HUES48 (cell line): ENCODE measurements around the gene R3HDM4.

ENCODE experiments used
- H3K27ac ChIP-seq: one replicate; pipeline ENCODE4 v1.7.0; 2013; ENCODE audit warnings: low read depth, low read length, inconsistent platforms
- H3K27me3 ChIP-seq: 2 replicates; pipeline ENCODE4 v1.6.1; 2013; ENCODE audit warnings: mild to moderate bottlenecking, low read length; ENCODE audit not compliant: control insufficient read depth, insufficient read depth
- H3K36me3 ChIP-seq: 2 replicates; pipeline ENCODE4 v1.6.1; 2013; ENCODE audit warnings: low read length; ENCODE audit not compliant: control insufficient read depth, insufficient read depth
- H3K4me1 ChIP-seq: 2 replicates; pipeline ENCODE4 v1.6.1; 2013; ENCODE audit warnings: mild to moderate bottlenecking, low read length; ENCODE audit not compliant: control insufficient read depth, insufficient read depth
- H3K4me3 ChIP-seq: 2 replicates; pipeline ENCODE4 v1.5.1; 2013; ENCODE audit warnings: mild to moderate bottlenecking, low read depth, low read length
- H3K9ac ChIP-seq: 2 replicates; pipeline ENCODE4 v1.6.1; 2013; ENCODE audit warnings: mild to moderate bottlenecking, low read depth, low read length, moderate library complexity
- H3K9me3 ChIP-seq: 2 replicates; pipeline ENCODE4 v1.6.1; 2013; ENCODE audit warnings: low read length; ENCODE audit not compliant: control insufficient read depth, insufficient read depth

Gene R3HDM4

DNA sequence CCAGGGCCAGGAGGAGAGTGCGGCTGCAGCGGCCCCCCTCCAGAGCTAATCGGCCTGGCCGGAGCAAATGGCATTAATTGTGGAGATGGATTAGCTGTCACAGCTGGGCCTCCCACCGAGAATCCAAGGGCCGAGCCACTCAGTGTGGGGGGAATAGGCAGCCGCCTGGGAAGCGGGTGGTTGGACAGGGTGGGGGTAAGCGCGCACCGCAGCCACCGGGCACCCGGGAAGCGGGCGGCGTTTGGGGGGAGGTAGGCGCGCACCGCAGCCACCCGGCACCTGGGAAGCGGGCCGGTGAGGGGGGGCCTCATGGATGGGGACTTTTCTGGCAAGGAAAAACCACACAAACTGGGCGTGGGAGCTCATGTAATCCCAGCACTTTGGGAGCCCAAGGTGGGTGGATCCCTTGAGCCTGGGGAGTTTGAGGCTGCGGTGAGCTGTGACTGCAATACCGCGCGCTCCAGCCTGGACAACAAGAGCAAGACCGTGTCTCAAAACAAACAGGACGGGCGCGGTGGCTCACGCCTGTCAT, 9.7 kb downstream of the R3HDM4 start:
- Histone ChIP-seq H3K9me3 (no peaks in the 10 kb centered on the region), H3K9ac (no peak overlapping the region), H3K27me3 (no peaks in the 10 kb centered on the region), H3K4me3 (no peak overlapping the region), H3K4me1 (no peaks in the 10 kb centered on the region), H3K36me3 (peaks cover 7% of the 10 kb centered on the region; the same call in 1 of the 2 replicates), H3K27ac (no peak overlapping the region)

DNA sequence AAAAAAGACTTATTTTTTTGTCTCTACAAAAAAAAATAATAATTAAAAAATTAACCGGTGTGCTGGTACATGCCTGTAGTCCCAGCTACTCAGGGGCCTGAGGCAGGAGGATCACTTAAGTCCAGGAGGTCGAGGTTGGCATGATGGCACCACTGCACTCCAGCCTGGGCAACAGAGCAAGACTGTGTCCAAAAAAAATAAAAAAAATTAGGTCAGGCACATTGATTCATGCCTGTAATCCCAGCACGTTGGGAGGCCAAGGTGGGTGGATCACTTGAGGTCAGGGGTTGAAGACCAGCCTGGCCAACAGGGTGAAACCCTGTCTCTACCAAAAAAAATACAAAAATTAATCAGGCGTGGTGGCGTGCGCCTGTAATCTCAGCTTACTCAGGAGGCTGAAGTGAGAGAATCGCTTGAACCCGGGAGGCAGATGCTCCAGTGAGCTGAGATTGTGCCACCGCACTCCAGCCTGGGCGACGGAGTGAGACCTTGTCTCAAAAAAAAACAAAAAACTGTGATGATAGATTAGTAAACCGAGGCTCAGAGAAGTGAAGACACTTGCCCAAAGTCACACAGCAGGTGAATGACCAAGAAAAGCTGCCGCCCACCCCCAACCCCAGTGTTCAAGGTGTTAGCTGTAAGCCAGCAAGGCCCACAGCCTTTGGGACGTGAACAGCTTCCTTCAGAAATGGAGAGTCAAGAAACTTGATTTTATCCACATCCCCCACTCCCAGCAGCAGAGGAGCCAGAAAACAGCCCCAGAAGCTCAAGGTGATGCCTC, 10.4 kb downstream of the R3HDM4 start:
- no peak overlapping the region for H3K9ac ChIP-seq
- no peak overlapping the region for H3K27ac ChIP-seq
- H3K9me3 ChIP-seq: no peaks in the 10 kb centered on the region
- no peaks in the 10 kb centered on the region for H3K4me1 ChIP-seq
- no peak overlapping the region for H3K4me3 ChIP-seq
- H3K36me3 ChIP-seq: peaks cover 7% of the 10 kb centered on the region; the same call in 1 of the 2 replicates
- H3K27me3 ChIP-seq: no peaks in the 10 kb centered on the region

DNA sequence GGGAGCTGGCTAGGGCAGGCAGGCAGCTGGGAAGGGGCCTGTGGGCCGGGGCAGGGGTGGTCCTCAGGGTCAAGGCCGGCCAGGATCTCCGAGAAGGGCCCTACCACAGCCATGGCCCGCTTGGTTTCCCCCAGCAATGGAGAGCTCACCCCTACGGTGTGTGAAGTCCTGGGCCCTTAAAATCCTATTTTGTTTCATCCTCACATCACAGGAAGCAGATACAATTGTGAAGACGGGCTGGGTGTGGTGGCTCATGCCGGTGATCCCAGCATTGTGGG, 11.0 kb downstream of the R3HDM4 start:
- Histone ChIP-seq H3K27me3 (no peaks in the 10 kb centered on the region), H3K9me3 (no peaks in the 10 kb centered on the region), H3K9ac (no peak overlapping the region), H3K4me3 (no peak overlapping the region), H3K4me1 (no peaks in the 10 kb centered on the region), H3K36me3 (peaks cover 8% of the 10 kb centered on the region; the same call in 1 of the 2 replicates), H3K27ac (no peak overlapping the region)

DNA sequence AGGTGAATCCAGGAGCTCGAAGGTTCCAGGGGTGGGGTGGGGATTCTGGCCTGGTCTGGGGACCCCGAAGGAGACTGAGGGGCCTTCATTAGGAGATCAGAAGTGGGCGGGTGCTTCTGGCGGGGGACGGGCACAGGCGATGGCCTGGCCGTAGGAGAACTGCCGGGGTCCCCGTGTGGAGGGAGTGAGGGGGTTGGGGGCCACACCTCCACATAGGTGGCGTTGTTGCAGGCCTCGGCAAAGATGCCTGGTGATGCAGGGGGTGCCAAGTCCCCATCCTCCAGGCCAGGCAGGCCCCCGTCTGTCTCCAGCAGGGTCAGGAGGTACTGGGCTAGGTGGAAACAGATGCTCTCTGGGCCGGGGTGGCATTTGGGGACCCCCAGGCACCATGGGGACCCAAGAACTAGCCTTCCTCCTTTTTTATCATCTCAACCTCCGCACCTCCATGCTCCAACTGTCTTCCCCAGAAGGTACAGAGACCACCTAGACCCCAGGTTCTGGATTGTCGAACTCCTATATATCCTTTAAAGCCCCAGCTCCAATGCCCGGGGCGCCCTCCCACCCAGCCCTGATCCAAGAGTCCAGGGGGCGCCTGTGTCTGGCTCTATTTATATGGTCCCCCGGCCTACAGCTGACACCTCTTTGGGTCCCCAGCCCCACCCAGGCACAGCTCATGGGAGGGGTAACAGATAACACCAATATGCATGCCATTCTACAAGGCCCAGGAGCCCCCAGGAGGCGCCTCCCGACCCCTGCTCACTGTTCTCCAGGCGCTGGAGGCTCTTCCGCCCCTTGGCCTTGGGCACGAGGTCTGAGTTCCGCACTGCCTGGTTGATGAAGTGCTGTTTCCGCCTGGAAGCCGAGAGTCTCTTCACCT, 11.6 kb downstream of the R3HDM4 start:
- Histone ChIP-seq H3K4me1 (no peaks in the 10 kb centered on the region), H3K36me3 (peaks cover 13% of the 10 kb centered on the region; the same call in 1 of the 2 replicates), H3K27ac (no peak overlapping the region), H3K27me3 (no peaks in the 10 kb centered on the region), H3K9me3 (no peaks in the 10 kb centered on the region), H3K9ac (no peak overlapping the region), H3K4me3 (no peak overlapping the region)

DNA sequence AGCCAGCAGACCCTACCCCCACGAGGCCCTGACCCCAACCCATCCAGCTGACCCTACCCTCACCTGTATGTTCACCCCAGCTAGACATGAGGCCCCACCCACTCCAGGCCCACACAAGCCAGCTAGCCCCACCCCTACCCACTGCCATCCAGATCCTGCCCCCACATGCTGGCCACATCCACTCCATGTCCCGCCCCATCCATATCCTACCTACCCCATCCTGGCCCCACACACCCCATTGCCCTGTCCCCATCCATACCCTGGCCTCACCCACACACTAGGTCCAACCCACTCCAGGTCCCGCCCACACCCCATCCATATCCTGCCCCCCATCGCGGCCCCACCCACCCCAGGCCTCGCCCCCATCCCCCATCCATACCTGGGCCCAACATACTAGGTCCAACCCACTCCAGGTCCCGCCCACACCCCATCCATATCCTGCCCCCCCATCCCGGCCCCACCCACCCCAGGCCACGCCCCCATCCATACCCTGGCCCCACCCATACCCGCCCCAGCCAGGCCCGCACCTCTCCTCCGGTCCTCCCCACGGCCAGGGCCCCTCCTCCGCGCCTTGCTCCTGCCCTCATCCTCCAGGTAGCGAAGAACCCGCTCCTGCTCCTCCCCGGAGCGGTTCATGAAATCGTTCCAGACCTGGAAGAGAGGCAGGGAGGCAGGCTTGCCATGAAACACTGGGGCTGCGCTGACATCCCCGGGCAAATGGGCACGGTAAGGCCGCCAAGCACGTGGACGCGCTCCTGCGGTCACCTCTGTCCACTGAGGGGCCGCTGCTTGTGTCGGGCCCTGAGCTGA, 12.5 kb downstream of the R3HDM4 start:
- Histone ChIP-seq H3K9me3 (no peaks in the 10 kb centered on the region), H3K4me1 (no peaks in the 10 kb centered on the region), H3K36me3 (peaks cover 13% of the 10 kb centered on the region; the same call in 1 of the 2 replicates), H3K27ac (no peak overlapping the region), H3K27me3 (no peaks in the 10 kb centered on the region), H3K4me3 (no peak overlapping the region), H3K9ac (no peak overlapping the region)

DNA sequence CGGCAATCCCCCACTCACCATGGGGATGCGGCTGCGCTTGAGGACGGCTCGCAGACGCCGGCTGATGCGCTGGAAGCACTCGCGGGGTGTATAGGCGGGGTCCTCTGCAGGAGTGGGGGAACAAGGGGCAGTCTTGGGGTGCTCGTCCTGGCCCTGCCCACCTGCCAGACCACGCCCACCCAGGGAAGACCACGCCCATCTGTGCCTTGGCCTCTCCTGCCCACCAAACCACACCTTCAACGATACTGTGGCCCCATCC, 13.0 kb downstream of the R3HDM4 start:
- no peak overlapping the region for H3K4me3 ChIP-seq
- H3K36me3 ChIP-seq: peaks cover 13% of the 10 kb centered on the region; the same call in 1 of the 2 replicates
- no peaks in the 10 kb centered on the region for H3K27me3 ChIP-seq
- no peak overlapping the region for H3K9ac ChIP-seq
- H3K27ac ChIP-seq: no peak overlapping the region
- H3K4me1 ChIP-seq: no peaks in the 10 kb centered on the region
- H3K9me3 ChIP-seq: no peaks in the 10 kb centered on the region

DNA sequence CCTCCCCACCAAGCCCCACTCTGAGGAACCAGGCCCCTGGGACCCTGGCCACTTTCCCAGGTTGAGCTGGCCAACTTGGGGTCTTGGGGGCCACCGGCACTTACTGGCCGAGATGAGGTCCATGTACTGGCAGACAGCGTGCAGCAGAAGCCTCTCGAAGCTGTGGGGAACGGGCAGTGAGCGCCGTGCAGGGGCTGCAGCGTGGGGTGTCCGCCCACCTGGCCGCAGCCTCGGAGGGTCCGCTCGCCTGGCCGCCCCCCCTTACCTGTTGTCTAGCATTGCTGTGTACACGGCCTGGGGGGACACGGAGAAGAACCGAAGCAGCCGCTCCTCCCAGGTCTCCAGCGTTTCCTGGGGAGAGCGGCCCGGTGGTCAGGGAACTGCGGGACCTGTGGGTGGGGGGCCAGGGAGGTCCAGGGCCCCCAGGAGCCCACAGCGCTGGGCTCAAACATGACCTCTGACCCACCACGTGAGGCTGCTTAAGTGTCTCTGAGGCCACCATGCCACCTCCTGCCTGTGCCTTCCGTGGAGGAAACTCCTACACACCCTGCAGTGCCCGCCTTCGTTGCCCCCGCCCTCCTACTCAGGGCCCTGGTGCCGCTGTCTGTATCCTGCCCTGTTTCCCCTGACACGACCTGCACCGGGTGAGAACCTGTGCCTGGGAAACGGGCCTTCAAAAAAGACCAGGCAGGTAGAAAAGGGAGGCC, 13.5 kb downstream of the R3HDM4 start:
- Histone ChIP-seq H3K36me3 (peaks cover 13% of the 10 kb centered on the region; the same call in 1 of the 2 replicates), H3K9ac (no peak overlapping the region), H3K27me3 (no peaks in the 10 kb centered on the region), H3K9me3 (no peaks in the 10 kb centered on the region), H3K4me3 (no peak overlapping the region), H3K27ac (no peak overlapping the region), H3K4me1 (no peaks in the 10 kb centered on the region)

DNA sequence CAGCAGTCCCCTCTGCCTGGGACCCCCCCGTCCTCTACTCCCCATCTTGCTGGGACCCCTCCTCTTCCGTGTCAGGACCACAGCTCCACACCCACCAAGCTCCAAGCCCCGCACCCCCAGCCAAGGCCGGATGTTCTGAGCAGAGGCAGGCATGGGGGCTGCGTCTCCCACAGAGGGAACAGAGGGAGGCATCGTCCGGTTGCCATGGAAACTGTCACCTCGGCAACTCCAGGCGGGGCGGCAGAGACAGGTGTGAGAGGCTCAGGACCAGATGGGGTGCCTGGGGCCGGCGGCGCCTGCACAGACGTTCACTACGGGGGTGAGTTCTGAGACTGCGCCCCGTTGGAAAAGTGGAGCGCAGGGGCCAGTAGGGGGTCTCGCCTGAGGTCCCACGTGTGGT, 14.4 kb downstream of the R3HDM4 start:
- H3K27me3 ChIP-seq: no peaks in the 10 kb centered on the region
- H3K4me3 ChIP-seq: no peak overlapping the region
- H3K9ac ChIP-seq: no peak overlapping the region
- no peaks in the 10 kb centered on the region for H3K4me1 ChIP-seq
- H3K9me3 ChIP-seq: no peaks in the 10 kb centered on the region
- no peak overlapping the region for H3K27ac ChIP-seq
- peaks cover 13% of the 10 kb centered on the region; the same call in 1 of the 2 replicates for H3K36me3 ChIP-seq

DNA sequence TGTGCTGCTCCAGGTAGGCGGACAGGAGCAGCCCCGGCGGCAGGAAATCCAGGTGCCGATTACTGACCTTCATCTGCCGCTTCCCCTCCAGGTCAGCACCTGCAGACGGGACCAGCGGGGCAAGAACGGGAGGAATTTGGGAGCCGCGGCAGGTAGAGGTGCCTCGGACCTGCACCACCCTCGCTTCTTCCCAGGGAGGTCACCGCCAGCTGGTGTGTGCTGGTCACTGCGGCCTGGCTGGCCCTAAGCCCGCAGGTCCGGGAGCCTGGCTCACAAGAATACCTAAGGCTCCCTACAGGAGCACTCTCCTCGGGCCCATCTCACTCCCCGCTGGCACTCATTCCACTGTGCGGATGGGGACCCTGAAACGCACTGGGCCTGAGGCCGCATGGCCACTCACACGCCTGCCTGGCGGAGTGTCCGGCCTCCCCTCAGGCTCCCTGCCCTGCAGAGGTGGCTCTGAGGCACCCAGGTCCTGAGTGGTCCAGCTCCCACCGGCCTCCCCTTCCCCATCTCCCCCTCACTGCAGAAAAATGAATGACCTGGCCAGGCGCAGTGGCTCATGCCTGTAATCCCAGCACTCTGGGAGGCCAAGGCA, 15.5 kb downstream of the R3HDM4 start:
- no peak overlapping the region for H3K4me3 ChIP-seq
- H3K36me3 ChIP-seq: peaks cover 13% of the 10 kb centered on the region; the same call in 1 of the 2 replicates
- no peaks in the 10 kb centered on the region for H3K27me3 ChIP-seq
- no peak overlapping the region for H3K9ac ChIP-seq
- H3K4me1 ChIP-seq: no peaks in the 10 kb centered on the region
- H3K9me3 ChIP-seq: no peaks in the 10 kb centered on the region
- H3K27ac ChIP-seq: no peak overlapping the region

DNA sequence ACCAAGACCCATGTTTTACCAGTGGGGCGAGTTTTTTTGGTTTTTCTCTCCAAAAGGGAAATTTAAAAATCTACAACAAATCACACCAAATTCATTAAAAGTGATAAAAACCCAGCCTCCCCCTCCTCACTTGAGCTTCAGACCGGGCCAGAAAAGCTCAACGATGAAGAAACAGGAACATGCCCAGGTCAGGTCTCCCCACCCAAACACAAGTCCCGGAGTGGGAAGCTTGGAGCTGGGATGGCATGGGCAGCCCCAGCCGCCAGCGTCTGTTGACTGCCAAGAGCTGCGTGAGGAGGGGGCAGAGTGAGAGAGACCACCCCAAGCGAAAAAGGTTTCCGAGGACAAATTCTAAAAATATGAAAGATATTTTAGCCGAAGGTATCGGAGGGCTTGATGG, 16.0 kb downstream of the R3HDM4 start:
- Histone ChIP-seq H3K36me3 (peaks cover 13% of the 10 kb centered on the region; the same call in 1 of the 2 replicates), H3K9ac (no peak overlapping the region), H3K27ac (no peak overlapping the region), H3K4me3 (no peak overlapping the region), H3K9me3 (no peaks in the 10 kb centered on the region), H3K27me3 (no peaks in the 10 kb centered on the region), H3K4me1 (no peaks in the 10 kb centered on the region)
